Umbilical cord (tissue), 2 donors: ENCODE results near the gene CSMD2. TPM values are rescaled to one million over a fixed set of nuclear protein-coding genes. Genes with fewer than 3 reads are reported as not detected.
"Not testable (repeated sequence)": the region's sequence is repeated elsewhere in the genome, so short reads cannot be mapped to it uniquely, and the experiment has no call there.

ENCODE experiments used
- DNase-seq: peaks from one replicate; pipeline ENCODE4 v3.0.0-alpha.2; 2015; ENCODE audit warnings: low spot score
- total RNA-seq: library from RNA; depleted of rRNA; stranded (reverse); fragments of >200 nt; gene quantifications from one replicate; pipeline ENCODE4 v1.2.3, GENCODE V29; 2014; ENCODE audit warnings: low replicate concordance; ENCODE audit not compliant: insufficient read depth

Gene CSMD2
- 10.1 TPM for total RNA-seq

DNA sequence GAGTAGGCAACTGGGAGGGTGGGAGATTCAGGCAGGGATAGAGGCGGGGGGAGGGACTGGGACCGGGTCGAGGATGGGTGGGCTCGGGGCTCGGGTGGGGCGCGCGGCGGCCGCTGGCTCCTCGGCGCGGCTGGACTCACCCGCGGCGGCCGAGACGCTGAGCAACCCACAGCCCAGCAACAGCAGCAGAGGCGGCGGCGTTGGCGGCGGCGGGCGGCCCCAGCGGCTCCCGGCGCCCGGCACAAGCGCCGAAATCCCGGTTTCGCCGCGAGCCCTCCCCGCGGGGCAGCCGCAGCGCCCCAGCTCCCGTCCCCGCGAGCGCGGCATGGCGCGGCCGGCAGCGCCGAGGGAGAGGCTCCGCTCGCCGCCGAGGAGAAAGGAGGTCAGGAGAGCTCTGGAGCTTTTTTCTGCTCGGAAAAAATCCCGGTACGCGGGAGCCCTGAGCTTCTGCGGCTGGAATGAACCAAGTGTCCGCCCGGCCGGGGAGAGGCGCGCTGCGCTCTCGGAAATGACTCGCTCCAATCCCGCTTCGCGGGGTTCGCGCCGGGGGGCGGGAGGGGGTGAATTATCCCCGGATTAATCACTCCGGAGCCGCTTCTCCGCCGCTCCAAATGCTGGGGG, at the start of gene CSMD2:
TSS of gene CSMD2 (minus strand) at position 460 of the 621 bp plus-strand sequence. CDS start at position 327, 133 bp downstream.
- DNase-seq = peak; percentile 66

DNA sequence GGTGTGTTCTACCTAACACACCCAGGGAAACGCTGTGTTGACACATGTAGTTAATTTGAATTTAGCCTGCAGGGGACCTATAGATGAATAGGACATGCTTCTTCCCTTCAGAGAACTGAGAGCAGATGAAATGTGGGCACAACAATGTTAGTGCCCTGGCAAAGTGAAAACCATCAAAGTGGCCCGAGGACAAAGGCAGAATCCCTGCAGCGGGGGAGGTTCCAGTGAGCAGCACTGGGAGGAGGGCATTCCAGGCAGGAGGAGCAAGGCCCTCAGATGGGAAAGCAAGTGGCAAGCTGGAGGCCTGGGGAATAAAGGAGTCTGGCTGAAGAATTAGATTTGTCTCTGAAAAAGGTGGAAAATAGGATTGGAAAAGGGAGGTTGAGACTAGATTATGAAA, 48.9 kb upstream of the CSMD2 start:
- no peak for DNase-seq

DNA sequence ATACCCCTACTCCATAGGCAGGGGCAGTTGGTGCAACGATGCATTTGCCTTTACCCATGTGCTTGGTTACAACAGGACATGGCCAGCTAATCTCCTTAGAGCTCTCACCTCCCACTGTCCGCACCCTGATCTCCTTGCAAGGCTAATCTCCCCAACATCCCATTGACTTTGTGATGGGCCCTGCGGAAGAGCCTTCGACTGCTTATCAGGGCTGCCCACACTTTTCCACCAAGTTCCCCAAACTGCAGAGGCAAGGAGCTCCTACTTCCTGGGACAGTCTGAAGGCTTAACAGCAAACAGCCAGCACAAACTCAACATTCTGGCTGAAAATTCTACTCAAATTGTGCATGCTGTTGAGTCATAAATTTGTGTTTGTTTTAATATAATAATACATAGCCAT, 47.6 kb upstream of the CSMD2 start:
- DNase-seq = no peak

DNA sequence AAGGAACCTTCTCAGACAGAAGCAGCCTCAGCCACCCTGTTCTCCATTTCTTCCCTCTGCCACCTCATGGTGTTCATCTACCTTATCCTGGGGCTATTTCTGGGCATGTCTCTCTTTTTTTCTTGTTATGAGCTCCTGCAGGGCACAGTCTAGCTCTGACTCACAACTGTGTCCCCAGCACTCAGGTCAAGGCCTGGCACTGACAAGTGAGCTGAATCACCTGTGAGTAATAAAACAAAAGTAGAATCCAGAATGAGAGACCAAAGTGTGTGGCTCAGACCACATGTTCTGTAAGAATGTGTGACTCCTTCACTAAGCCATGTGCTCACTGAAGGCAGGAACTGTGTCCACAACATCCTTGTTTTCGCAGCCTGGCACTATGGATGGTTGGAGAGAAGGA, 34.9 kb upstream of the CSMD2 start:
- DNase-seq = no peak

- DNase-seq = no peak
Measured at GRCh38 chr1:34192621-34193020, 27.6 kb upstream of the CSMD2 start.

DNA sequence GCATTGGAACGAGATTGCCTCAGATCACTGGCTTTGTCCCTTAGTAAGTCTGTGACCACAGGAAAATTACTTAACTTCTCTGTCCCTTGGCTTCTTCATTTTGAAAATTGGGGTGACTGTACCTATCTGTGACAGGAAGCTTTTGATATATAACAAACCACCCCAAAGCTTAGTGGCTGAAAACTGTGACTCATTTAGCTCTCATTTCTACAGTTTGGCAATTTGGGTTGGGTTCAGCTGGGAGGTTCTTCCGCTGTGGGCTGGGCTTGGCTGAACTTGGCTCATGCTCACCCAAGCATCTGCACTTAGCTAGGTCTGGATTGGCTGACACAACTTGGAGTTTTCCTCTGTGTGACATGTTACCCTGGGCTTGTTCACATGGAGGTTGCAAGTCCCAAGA, 25.7 kb upstream of the CSMD2 start:
- no peak for DNase-seq

GRCh38 chr1:34188985-34189384, 24.0 kb upstream of the CSMD2 start:
- no peak for DNase-seq

DNA sequence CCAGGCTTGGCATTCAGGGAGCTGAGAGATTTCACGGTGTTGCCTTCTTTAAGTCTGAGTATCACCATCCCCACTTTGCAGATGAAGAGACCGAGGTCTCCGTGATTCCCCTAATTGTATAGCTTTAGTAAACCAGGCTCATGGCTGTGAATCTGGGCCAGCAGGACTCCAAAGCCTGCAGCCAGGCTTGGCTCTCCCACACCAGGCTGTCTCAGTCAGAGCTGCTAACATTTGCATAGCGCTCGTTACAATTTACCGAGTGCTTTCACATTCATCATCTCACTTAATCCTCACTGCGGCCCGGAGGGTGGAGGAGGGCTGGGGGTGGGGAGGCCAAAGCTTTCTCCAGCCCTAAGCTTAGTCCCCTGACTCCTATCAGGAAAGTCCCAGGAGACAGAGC, 23.4 kb upstream of the CSMD2 start:
- no peak for DNase-seq

GRCh38 chr1:34186741-34187494, 21.9 kb upstream of the CSMD2 start:
- DNase-seq = no peak

GRCh38 chr1:34183381-34183780, 18.4 kb upstream of the CSMD2 start:
- not testable (repeated sequence) for DNase-seq

- DNase-seq = no peak
Measured at GRCh38 chr1:34178072-34178471, 13.0 kb upstream of the CSMD2 start.

DNA sequence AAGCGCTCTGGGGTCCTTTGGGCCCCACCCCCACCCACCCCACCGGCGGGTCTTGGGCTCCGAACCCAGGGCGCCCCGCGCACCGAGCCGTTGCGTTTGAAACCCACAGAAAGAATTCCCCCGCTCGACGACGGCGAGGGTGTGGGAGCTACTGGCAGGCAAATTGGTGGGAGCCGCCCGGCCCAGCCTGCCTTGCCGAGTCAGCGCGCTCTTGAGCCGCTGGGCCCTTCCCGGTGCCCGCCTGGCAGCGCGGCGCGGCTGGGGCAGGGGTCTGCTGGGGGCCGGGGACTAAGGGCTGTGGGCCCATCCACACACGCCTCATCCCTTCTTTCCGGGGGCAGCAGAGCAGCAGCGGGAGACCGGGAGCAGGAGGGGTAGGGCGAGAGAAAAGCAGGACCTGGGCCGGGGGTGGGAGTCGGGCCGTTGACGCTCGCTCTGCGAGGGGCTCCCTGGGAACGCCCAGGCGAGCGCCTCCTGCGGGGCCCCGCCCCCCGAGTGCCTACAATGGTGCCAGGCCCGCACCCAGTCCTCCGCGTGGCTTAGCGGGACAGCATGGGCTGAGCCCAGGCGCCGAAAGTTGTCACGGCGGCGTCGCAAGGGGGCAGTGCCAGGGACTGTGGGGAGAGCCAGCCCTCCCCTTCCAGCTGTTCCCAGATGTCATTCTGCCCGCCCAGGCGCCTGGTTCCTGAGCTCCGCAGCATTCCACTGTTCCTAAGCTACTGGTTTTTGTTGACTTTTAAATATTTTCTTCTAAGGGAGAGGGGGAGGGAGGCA, 12.0 kb upstream of the CSMD2 start, which contains the start of gene C1orf94:
TSS of gene C1orf94 (plus strand) at position 78 of the 774 bp plus-strand sequence. CDS start 883 bp downstream, outside the sequence.
- DNase-seq = no peak

- DNase-seq = no peak
Measured at GRCh38 chr1:34175744-34176143, 10.7 kb upstream of the CSMD2 start.

DNA sequence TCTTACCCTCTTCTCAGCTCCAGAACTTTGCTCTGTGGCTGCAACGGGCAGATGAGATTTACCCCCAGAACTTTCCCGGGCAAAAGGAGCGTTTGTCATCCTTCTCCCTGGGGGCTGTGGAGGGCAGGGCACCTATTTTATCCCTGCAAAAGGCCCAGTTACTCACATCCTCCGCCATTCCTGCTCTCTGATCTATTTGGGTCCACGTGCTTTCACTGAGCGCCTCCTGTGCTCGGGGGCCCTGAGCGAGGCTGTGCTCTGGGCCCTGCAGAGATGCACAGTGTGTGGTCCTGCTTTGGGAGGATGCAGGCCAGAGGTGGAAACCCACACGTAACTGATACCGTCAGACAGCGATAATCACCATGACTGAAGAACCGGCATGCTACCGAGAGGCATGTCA, 2.4 kb upstream of the CSMD2 start:
- no peak for DNase-seq

DNA sequence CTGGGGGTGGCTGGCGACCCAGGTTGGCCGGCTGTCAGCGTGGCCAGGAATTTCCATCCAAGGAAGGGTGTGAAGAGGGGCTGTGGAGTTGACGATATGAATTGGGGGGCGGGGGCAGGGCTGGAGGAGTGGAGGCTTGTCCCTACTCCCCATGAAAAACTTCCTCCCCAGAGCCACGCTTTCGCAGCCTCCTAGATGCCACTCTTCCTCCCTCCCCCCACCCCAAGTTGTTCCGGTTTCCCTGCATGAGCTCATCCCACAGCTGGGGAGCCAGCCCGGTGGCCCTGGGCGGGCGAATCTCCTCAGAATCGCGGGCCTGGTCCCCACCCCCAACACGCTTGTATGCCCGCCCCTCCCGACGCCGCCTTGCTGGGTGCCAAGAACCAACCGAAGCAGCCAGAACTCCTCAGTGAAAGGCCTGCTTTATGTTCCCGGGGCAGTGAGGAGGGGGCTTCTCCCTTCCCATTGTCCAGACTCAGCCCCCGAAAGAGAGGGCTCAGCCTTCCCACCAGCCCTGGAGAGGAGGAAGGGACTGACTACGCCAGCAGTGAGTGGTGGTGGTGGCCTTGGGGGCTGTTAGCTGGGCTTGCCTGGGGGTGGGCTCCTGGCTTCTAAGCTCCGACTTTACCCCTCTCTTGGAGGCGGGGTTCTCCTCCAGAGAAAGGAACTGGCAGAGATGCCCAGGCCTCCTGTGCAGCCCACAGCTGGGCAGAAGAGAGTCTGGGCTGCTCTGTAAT, 1.8 kb upstream of the CSMD2 start:
- DNase-seq = no peak

GRCh38 chr1:34166191-34166624, 1.2 kb upstream of the CSMD2 start:
- DNase-seq = no peak

- DNase-seq = no peak
Measured at GRCh38 chr1:34165422-34165921, 442 bp upstream of the CSMD2 start.

- no peak for DNase-seq
Measured at GRCh38 chr1:34163792-34164731, 968 bp downstream of the CSMD2 start.

GRCh38 chr1:34162852-34163766, 1.9 kb downstream of the CSMD2 start:
- peak; percentile 84 for DNase-seq
